GM18907 (cell line): ENCODE data around the gene C16orf89.

Experiments used
- ATAC-seq: cut with Tn5 transposase; IDR thresholded peaks from one replicate; pipeline ENCODE4 v1.9.1; 2021; ENCODE audit warnings: mild to moderate bottlenecking, moderate library complexity; ENCODE audit not compliant: unreplicated experiment

The C16orf89 gene

GRCh38 chr16:5033256-5034166 is 32.2 kb downstream of the C16orf89 start, which contains the start of gene NAGPA:
NAGPA (minus strand) TSS chr16:5033935; CDS start chr16:5033914, 21 bp downstream.
- ATAC-seq, result peak; percentile 92

DNA sequence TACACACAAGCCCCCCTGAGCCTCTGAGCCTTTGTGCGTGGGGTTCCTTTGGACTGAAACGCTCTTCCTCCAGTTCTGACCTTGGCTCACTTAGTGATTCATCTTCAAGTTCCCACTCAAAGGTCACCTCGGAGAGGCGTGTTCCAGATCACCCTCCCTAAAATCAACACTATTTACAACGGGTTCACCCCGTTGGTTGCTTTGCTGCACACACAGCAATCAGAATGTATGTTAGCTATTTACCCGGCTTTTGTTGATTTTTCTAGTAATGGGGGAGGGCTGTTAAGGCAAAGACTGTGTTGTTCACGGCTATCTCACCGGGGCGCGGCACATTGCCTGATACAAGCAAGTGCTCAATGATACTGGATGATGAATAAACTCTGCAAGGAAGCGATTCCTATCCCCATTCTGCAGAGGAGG is 33.0 kb downstream of the C16orf89 start:
- ATAC-seq, result peak; percentile 2

- ATAC-seq, result no peak
Observed at GRCh38 chr16:5031601-5032000, 34.2 kb downstream of the C16orf89 start.

DNA sequence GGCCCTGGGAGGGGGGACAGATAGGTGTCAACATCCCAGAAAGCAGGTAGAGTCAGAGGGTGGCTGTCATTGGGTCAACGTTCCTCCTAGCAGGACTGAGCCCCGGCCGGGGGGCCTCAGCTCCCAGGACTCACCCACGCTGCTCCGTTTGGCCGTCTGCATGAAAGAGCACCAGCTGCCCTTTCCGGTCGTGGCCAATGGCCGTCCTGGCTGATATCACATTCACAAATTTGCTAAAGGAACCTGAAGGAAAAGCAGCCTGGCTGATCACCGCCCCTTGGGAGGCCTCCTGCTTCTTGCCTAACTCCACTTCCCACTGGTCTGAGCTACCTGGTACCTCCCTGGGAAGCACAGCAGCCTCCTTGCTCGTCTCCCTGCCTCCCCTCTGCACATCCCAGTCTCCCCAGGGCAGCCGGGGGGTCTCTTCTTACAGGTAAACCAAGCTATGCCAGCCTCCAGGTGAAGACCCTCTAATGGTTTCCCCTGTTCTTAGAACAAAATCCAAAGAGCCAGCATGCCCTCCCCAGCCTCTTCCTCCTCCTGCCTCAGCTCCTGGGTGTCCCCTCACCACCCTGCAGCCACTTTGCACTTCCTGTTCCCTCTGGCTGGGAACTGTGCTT is 35.4 kb downstream of the C16orf89 start:
- ATAC-seq, result no peak

GRCh38 chr16:5028950-5029475 is 36.7 kb downstream of the C16orf89 start:
- no peak for ATAC-seq

DNA sequence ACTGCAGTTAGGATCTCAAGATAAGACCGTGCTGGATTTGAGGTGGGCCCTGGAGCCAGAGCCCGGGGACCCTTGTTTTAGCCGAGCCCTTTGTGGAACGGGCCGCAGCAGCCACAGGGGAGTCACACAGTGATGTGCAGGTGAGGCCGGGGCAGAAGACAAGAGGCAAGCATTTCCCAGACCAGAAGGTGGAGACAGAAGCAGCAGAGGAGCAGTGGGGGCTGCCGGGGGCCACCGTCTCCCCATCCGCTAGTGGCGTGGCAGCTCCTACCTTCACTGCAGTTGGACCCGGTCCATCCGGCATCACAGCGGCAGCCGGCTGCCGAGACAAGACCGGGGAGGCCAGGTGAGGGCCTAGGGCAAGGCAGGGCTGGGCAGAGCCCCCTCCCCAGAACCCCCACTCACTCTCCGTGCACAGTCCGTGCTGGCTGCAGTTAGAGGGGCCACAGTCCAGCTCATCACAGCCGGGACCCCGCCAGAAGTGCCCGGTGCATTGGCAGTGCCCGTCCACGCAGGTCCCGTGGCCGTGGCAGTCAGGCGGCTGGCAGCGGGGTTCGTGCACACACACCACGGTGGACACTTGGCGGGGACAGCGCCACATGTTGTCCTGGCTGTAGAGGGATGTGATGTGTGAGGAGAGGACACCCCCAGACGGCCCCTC is 38.1 kb downstream of the C16orf89 start:
- no peak for ATAC-seq

DNA sequence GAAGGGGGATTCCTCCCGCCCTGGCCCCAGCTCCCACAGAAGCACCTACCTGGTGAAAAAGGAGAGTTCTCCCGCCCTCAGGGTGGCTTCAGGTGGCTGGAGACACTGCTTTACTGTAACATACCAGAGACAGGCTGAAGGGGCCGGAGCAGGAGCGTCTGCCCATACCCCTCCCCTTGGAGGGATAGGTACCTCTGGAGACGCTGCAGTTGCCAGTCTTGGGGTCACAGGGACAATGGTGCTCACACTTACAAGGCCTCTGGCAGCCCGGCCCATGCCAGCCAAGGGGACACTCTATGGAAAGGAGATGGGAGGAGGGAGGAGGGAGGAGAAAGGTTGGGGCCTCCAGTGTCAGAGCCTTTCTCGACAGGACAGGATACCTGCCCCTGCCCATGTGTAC is 38.7 kb downstream of the C16orf89 start:
- no peak for ATAC-seq

GRCh38 chr16:5026664-5027063 is 39.1 kb downstream of the C16orf89 start:
- no peak for ATAC-seq

DNA sequence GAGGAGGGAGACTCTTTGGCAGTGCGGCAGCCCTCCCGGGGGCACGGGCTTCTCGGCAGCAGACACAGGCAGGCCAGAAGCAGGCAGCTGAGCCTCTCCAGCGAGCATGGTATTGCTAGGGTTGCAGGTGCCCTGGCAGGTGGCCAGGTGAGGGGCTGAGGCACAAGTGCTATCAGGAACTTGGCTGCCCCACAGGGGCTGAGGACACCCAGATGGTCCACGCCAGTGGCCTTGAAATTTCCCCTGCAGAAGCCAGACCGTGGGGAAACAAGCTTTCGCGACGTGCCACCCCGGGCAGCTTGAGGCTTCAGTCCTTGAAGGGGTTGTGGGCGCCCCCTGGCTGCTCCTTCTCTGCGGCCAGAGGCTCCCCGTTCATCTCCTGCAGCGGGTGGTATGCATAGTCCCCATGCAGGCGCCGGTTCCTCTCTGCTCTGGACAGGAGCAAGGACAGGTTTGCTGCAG is 40.6 kb downstream of the C16orf89 start:
- no peak for ATAC-seq

DNA sequence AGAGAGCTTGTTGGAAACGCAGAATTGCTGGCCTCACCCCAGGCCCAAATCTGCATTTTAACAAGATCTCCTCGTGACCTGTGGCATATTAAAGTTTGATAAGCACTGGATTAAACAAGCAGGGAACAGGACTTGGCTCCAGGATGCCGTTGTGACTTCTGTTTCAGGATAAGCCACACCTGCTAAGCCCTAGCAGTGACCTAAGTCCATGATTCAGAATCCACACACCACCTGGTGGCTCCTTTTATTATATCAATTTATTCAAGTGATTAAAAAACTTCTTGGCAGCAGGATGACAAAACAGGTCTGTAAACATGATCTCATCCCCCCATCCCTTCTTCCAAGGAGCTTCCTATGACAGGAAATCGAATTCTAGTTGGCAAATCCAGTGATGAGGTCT is 41.1 kb downstream of the C16orf89 start:
- ATAC-seq, result no peak

DNA sequence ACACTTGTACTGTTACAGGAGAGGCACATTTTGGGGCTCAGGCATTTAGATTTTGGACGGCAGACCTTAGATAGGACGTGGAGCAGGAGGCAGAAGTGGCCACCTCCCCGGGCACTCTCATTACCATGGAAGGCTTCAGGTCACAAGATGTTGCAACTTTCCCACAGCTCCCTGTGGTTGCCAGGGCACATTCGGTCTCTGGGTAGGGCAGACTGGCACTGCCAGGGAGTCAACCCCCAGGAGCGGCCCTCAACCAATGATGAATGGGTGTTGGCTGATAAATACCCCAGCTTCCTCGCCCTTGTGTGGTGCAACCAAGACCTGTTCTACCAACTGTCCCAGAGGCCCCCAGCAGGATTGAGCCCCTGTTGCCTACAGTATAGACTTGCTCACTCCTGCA is 43.2 kb downstream of the C16orf89 start:
- ATAC-seq, result no peak

DNA sequence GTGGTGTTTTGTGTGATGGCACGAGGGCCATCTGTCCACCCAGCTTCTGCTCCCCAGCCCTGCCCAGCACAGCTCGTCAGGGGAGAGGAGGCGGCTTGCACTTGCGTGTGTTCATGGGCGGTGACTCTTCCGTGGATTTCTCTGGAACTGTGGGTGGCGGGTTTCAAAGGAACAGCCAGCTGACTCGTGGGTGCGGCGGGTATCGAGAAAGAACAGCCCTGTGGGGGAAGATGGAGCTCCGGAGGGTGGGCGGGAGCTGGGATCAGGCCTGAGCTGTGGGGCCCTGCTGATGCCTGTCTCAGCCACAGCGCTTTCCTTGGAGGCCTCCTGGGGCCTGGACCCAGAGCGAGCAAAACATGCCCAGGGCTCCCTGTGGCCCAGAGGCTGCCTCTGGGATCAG is 45.2 kb downstream of the C16orf89 start:
- no peak for ATAC-seq

- ATAC-seq, result no peak
Observed at GRCh38 chr16:5019775-5020174, 46.0 kb downstream of the C16orf89 start.

DNA sequence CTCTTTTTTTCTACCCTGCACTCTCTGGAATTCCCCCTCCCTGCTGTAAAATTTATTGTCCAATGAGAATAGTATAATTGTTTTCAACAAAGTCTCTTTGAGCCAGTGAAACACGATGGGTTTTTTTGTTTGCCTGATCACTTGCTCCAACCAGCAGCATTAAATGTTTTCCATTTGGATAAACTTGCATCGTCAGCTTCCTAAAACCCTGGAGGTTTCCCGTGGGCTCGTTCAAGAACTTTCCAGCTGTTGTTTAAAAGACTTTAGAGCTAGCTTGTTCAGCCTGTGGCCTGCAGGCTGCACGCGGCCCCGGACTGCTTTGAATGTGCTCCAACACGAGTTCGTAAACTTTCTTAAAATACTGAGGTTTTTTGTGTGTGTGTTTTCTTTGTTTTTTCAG is 47.0 kb downstream of the C16orf89 start:
- ATAC-seq, result no peak

- no peak for ATAC-seq
Observed at GRCh38 chr16:5017678-5017969, 48.1 kb downstream of the C16orf89 start.

DNA sequence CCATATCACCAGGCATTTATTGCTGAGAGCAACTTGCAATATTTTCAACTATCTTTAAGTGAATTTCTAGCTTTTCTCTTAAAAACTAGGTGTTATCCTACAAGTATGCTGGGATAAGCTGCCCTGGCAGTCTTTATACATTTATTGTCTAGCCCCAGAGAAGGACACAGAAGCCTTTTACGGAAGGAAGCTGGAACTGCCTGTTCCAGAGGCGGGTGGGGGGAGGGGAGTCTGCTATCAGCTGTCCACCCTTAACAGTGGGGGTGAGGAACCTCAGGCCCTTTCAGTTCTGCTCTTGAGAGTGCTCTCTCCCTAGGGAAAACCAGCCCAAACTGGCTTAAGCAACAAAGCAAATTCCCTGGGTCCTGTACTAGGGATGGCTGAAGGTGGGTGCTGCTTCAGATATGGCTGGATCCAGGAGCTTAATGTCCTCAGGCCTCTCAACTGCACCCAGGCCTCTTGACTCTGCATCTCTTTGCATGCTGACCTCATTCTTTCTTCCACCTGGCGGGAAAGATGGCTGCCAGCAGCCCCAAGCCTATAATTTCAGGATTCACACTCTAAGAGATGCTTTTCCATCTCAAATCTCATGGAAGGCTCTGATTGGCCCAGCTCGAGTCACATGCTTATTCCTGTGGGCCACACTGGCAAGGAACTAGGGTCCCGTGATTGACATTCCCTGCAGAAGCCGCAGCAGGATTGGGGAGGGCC is 48.6 kb downstream of the C16orf89 start:
- ATAC-seq, result no peak

DNA sequence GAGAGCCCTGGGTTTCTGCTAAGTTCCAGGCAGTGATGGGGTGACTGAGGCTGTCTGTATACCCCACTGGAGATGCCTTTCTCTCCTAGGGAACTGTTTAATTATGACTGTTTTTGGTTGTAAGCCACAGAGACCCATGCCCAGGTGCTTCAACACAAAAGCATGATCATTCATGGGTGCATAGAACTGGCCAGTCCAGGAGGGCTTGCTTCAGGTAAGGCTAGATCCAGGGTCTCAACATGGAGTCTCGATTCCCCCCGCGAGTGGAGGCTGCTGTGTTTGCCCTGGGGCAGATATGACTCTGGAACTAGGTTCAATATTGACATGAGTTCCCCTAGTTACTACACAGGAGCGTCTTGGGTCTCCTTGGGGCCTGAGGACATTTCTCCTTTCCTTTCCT is 49.9 kb downstream of the C16orf89 start:
- ATAC-seq, result no peak

- ATAC-seq, result no peak
Observed at GRCh38 chr16:5015351-5015750, 50.4 kb downstream of the C16orf89 start.

GRCh38 chr16:5012887-5013286 is 52.9 kb downstream of the C16orf89 start:
- ATAC-seq, result no peak

DNA sequence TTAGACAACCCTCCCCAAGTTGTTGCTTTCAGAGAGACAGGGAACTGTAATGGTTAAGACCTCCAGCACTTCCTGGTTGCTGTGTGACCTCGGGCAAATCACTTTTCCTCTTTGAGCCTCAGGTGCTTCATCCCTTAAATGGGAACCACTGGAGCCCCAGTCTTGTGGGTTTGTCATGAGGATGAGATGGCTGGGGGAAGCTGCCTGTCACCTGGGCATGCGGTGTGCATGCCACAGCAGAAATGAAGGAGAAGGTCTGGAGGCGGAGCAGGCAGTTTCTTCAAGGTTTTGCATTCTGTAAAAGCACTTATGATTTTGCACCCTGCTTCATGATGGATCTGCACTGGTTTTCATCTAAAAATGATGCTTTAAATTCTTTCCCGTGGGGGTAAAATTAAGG is 54.1 kb downstream of the C16orf89 start:
- no peak for ATAC-seq
